HG03108 (cell line): ENCODE data around the gene CYP11A1.

Experiments
- ATAC-seq: cut with Tn5 transposase; IDR thresholded peaks from one replicate; pipeline ENCODE4 v1.9.1; 2021; ENCODE audit warnings: moderate library complexity; ENCODE audit not compliant: unreplicated experiment

CYP11A1 gene

DNA sequence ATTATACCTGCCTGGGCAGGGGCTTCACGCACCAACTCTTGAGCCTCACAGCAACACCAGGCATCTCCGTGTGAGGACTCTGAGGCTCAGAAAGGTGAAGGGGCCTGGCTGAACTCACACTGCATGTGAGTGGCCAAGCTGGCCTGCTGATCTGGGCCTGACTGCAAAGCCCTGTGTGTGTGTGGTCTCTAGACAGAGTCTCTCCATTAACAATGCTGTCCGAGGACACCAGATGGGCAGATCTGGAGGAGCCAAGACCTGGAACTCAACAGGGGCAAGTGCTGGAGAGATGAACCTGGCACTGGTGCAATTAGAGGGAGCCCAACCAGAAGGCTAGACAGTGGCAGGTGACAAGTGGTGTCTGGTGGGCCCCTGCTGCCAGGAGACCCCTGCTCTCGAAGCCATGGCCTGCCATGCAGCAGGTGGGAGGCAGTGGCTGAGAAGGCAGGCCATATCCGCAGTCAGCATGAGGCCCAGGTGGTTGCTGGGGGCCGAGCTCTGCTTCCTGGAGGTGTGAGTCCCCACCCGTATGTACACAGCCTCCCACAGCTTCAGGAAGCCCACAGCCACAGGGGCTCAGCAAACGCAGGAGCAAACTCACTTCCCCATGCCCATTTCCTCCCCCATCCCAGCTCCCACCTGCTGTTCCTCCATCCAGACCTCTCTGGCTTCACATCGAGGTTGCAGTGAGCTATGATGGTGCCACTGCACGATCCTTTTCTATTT lies 39.0 kb downstream of the CYP11A1 start:
- no peak for ATAC-seq

DNA sequence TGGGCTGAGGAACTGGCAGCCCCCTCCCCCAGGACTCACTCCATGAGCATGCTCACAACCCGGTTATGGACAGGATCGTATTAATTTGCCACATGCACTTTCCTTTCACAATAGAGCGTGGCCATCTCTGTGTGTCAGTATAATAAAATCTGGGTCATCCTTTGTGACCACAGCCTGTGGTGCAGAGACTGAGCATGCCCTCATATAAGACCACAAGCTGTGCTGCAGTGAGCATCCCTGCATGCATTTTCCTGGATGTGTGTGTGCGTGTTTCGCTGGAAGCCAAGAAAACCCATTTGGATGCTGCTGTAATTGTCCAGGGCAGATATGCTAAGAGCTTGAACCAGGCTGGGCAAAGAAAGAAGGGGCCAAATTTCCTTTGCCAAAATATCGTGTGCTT lies 39.7 kb downstream of the CYP11A1 start:
- ATAC-seq = no peak

DNA sequence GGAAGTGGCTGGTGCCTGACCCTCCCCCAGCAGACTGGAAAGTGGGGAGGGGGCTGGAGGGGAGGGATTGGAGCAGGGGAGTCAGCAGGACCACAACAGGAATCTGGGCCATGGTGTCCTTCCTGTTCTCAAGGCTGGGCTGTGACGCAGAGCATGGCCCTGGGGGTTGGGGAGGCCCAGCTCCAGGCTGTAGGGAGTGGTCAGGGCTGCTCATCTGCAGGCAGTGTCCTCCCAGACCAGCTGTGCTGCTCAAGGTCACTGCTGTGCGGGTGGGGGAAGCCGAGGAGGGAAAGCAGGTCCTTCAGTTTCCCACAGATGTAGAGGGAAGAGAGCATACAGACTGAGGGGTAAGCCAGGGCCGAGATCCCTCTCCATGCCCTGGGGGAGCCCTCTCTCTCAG lies 40.7 kb downstream of the CYP11A1 start:
- no peak for ATAC-seq

DNA sequence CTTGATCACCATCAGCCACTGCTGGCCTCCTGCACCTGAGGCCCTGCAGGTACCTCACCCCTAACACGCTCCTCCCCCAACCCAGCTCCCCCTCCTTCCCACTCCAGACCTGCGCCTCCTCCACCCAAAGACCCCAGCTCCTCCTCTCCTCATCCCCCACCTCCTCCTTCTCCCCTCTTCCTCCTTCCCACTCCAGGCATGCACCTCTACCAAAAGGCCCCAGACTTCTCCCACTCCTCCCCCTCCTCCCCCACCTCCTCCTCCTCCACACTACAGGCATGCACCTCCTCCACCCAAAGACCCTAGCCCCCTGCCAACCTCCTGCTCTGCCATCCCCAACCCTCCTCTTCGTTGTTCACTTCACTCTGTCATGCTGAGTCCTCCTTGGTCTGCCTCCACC lies 42.7 kb downstream of the CYP11A1 start:
- no peak for ATAC-seq

DNA sequence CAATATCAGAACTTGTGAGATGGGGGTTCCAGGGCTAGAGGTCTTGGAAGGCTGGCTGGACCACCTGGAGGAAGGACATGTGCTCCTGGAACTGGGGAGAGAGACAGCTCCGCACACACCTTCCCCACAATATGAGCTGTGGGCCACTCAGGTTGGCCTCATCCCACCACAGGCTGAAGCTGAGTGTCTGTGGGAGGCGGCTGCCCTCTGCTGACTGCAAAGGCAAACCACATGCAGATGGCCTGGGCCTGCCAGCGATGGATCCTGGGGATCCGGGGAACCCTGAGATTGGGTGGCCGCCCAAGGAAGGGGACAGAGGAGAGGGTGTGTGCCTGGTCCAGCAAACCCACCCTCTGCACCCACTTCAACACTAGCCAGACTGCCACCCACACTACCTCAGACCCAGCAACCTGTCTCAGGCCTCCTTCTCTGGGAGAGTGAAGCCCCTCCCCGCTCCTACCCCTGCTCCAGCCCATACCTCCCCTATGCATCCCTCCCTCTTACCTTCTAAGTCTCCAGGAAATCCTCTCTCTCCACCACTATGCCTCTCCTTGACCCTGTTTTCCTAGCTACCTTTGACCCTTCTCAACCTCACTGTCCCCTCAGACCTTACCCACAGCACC lies 44.8 kb downstream of the CYP11A1 start:
- ATAC-seq = no peak

DNA sequence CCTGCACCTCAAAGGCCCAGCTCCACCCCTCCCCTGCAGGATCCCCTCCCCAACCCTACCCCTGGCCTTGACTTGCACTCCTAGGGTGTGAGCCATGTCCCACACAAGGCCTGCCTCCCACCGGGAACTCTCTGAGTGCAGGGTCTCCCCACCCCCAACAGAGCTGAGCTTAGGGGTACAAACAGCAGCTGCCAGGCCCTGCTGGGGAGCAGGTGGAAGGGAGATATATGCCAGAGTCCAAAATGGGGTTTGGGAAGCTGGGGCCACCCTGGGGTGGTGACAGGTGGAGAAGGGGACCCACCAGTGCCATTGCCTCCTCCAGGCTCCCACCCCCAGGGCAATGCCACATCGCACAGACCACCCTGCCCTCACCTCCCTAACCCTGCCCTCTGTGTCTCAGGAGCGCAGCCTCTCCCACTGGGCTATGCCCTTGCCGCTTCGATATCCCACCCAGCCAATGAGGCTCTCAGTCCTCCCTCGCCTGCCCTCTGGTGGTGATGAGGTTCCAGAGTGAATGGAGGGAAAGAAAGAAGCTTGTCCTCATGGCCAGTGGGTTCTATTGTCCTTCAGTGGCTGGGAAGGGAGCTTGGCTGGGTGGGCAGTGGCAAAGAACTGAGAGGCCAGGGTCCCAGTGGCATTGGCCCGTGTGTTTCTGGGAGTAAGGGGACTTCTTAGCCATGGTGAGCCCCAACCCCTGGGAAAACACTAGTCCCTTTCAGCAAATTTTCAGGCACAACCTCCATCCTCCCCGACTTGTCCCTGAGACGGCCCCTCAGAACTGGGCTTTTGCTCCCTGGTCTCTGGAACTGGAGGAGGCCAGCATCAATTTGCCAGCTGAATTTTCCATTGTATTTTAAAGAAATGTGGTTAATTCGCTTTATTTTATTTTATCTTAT lies 46.8 kb downstream of the CYP11A1 start:
- no peak for ATAC-seq

DNA sequence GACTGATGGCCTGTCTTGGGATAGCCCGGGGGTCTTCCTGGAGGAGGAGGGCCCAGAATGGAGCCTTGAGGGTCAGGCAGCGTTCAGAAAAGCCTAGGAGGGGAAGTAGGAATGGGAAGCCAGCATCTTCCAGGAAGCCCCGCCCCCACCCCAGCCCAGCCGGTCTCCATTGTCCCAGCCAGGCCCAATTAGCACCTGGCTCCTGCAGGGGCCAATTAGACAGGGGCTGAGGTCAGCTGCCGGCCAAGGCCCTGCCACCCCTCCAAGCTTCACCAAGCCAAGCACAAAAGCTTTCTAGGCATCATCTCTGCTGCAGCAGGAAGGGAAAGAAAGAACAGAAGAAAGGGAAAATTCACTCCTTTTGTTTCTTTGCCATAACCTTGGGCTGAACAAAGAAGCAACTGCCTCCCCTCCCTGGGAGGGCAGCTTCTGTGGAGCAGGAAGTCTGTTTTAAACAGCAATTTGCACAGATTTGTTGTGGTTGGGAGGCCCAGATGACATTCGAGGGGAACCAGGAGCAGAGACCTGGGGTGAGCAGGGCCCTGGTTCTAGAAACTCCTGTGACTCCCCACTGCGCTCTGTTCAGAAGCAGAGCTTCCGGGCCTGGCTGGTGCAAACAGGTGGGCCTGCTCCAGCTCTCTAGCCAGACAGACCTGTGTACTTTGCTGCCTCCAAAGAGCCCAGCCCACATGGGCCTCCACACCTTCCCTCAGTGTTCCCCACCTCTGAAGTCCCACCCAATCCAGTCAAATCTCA lies 47.7 kb downstream of the CYP11A1 start:
- no peak for ATAC-seq

DNA sequence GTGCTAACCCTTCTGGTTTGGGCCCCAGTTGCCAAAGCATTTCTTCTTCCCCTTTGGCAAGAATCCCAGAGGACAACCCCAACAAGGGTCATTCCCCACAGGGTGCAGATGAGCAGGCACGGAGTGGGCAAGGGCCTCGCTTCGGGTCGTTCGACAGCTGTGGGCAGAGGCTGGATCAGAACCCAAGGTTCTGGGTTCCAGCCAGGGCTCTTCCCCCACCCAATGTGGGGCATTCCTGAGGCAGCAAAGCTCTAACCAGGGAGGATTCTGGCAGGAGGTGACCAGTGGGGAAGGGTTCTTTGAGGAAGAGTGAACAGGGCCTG lies 48.3 kb downstream of the CYP11A1 start:
- no peak for ATAC-seq

DNA sequence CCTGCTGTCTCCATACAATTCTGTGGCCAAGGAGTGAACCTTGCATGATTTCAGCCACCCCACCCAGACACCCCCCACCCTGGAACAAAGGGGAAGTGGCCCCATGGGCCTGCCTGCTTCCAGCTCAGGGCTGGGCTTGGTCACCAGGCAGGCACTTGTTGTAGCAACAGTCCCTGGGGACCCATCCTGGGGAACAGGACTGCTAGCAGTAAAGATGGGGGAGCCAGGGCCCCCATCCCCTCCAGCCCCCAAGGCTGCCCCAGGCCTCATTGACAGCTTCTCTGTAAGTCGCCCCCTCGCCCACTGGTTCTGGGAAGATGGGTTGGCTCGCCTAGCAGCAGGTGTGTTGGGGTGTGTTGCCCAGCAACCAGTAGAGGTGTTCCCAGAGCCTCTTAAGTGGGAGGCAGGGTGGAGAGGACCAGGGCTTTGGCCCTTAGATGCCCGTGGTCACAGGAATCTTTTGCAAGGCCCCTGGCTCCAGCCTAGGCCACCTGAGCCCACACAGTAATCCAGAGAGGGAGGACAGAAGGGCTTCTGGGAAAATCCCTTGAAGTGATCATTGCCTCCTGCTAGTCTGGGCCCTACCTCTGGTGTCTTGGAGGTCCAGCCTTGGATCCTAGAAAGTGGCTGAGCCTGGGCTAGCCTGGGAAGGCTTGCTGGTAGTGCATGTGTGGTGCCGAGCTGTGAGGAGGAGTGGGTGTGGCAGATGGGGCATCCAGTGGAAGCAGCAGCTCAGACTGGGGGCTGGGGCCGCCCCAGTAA lies 48.9 kb downstream of the CYP11A1 start:
- ATAC-seq = no peak

DNA sequence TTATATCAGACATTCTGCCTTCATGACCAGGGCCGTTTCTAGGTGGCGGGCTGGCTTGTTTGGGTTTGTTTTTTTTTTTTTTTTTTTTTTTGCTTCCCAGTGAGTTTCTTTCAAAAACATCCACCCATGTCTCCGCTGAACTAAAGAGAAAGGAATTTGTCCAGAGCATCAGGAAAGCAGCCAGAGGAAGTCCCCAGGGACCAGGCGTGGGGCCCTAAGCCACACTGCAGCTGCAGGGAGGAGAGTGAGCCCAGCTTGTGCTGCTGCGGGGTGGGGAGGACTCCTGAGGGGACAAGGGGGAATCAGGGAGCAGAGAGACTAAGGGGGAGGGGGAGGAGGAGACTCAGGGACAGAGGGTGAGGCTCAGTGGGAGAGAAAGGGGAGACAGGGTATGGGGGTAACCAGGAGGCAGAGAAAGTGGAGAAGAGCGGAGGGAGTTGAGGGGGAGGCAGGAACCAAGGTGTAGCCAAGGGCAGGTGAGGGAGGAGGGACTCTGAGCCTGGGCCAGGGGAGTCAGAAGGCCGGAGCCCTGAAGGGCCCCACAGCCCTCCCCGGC lies 49.5 kb downstream of the CYP11A1 start:
- ATAC-seq = no peak

DNA sequence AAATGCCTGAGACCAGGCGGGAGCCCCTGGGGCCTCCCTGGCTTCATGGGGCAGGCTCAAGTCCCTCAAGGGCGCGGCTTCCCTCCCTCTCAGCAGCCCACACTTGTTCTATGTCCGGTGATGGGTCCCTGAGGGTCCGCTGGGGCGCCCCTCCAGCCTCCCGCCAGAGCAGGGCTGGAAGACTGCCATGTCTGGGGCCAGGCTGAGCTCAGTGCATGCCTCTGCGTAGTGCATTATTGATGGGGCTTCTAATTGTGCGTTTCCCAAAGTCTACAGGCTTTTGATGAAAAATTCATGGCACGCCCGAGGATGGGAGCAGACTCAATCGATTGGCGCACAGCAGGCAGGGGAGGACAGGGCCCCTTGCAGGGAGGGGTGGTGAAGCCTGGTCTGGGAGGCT lies 51.3 kb downstream of the CYP11A1 start:
- no peak for ATAC-seq

DNA sequence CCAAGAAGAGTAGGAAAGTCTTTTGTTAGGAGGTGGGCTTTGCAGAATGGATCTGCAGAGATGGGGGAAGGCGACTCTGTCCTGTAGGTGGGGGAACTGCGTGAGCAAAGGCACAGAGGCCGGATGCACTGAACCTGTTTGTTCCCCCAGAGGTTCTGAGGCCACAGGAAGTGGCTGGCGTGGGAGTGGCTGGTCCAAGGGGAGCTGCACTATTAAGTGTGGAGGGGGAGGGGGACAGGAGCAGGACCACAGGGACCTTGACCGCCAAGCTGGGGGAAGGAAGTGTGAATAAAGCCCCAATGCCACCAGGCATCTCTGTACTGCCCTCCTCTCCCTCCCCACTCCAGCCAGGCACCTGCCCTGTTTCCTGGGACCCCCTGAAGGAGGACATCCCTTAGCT lies 51.8 kb downstream of the CYP11A1 start:
- peak; percentile 77 for ATAC-seq

DNA sequence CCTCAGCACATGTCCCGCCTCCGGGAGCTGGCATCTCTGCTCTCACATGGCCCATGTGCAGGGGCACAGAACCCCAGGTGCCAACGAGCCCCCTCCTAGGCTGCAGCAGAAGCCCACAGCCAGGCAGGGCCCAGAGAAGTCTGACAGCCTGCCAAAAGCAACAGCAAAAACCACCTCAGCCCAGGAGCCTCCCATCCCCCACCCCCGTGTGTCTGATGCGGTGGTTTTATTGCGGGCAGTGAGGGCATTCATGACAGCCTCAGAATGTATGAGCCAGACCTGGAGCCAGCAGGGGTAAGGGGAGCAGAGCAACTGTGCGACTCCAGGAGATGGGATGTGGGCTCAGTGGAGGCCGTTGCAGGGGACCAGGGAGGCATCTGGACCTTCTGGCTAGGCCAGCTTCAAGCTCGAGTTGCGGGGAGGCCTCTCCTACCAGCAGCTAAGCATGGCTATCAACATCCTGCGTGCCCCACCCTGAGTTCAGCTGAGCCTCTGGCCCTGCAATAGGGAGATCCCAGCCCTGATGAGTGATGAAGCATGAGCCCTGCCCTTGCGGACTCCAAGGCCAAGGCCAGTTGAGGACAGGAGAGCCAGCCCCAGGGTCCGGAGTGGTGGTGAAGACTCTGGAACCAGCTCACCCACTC lies 52.5 kb downstream of the CYP11A1 start:
- no peak for ATAC-seq

DNA sequence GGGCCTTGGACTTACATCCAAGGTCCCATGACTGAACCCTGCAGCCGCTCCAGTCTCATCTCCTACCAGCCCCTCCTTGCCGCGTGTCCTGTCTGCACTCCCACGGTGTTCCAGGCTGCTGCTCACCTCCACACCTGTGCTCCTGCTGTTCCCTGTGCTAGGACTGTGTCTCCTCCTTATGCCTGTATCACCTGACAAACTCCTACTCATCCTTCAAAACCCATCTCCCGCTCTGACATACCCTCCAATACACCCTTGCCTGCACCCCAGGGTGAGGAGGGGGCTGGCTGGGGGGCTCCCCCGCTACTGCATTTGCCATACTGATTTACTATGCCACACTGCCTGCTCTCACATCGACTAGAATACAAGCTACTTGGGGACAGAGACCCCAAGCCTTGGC lies 53.6 kb downstream of the CYP11A1 start:
- ATAC-seq = no peak

DNA sequence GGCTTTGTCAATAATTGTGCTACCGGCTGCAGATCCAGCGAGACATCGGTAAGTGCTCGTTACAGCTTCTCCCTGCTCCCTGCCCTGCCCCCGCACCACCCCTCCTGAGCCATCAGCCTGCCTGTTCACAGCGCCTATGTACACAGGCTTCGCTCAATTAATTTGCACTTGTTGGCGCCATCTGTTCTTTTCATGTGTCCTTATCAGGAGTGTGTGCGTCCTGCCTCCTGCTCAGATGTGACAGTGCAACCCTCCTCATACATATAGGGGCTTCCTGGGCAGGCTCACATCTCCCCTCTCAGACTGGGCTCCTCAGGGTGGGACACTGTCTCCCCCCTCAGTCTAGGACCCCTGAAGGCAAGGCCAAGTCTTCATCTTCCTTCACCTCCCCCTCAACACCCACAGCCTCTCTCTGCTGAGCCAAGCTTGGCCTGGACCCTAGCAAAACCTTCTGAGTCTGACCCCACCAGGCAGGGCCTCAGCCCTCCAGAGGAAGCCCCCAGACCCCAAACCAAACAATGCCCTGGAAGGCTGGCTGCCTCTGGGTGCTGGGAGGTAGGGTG lies 54.9 kb downstream of the CYP11A1 start:
- ATAC-seq = no peak

DNA sequence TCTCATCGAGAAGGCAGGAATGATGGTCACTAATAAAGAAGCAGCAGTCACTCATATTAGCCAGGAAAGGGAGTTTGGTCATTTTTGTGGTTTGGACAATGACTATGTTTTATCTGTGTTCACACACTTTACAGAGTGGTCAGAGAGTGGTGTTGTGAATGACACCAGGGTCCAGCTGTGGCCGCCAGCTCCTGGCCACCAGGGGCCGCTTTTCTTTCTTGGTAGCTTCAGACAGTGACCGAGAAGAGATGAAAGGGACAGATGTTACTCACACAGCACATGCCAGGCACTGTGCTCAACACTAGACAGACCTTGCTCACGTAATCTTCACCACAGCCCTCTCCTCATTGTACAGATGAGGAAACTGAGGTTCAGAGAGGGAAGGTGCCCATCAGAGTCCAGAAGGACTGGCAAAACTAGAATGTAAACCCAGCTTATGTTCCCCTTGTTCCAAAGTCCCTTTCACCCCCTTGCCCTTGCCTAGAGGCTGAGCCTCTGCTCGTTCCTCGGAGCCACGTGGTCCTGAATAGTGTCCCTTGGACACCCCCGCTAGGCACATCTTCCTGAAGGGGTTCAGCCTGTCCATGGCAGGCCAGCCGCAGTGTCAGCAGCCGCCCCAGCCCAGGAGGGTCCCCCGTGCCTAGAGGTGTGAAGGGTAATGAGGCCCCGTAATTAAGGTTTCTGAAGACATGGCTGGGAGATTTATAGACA lies 55.6 kb downstream of the CYP11A1 start:
- no peak for ATAC-seq

DNA sequence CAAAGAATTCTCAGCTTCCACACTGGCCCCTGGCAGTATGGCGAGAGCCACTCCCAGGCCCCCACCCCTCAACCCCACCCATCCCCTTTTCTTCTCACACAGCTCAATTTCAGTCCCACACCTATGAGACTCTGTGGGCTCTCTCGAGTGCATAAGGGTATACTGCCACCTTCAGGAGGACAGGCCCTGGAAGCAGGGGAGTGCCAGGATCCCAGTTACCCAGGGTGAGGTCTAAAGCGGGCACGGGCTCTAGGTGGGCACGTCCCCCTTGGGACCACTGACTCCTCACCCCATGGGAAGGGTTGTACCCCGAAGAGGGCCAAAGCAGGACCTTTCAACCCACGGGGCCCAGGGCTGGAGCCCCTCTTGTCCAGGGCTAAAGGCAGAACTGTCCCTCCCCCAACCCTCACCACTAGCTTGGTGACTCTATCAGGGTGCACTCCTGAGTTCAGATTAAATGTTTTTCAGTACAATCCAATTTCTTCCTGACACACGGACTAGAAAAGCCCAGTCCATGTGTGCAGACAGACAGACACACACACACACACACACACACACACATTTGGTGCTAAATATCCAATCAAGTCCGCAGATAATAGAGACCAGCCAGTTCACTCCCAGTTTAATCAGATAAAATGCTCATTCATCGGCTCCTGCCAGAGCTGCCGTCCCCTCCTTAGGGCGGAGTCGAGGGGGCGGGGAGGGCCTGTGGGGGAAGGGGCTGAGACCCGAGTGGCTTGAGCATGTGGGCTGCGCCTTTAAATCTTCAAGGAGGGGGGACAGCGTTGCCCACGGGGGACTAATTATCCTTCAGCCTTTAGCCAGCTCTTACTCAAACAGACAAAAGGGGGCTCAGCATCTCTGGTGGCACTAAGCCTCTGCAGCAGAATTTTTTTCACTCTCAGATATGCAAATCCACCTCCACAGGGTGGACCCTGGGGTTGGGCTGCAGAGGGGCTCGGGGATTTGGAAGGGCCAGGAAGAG lies 59.3 kb downstream of the CYP11A1 start:
- ATAC-seq = no peak

DNA sequence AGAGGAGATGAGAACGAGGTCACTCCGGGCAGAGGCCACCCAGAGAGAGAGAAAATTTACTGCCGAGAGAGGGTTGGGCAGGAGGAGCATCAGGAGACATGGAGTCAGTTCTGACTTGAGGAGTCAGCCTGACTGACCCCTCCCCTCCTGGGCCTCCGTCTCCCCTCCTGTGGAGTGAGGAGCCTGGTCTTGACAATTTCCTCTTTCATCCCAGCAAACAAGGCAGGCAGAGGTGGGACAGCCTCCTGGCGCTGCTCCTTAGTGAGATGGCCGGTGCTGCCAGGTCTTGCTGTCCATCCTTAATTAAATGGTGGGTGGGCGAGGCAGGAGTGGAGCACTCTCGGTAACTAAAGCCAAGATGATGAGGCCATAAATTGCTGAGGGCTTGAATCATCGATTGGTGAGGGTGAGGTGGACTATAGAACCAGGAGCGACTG lies 60.6 kb downstream of the CYP11A1 start:
- ATAC-seq = no peak
